Measurements from ENCODE around the gene KMT2D. TPM values are rescaled to one million over a fixed set of nuclear protein-coding genes. Genes with fewer than 3 reads are reported as not detected.

The KMT2D gene
- total RNA-seq, 2 donors from 2014 or later: 118 to 123 TPM

DNA sequence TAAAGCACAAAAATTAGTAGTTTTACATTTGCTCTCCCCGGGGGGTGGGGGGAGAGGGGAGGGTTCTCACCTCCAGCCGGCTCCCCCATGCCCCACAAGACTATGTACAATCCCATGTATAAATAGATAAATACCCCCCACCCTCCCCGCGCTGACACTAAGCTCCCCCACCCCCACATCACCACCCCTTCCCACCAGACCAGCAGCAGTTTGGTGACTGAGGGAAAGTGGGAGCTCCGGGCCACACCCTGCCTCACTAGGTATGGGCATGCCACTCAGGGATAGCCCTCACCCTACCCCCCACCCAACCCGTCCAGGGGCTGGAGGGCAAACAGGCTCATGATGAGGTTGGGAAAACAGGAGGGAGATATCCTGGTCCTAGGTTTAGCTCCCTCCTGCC is 40.2 kb downstream of the KMT2D start:
- H3K27ac ChIP-seq (ENCODE audit: low read depth, low read length): no peak overlapping the region
- H3K27ac Mint-ChIP-seq: no peak overlapping the region

DNA sequence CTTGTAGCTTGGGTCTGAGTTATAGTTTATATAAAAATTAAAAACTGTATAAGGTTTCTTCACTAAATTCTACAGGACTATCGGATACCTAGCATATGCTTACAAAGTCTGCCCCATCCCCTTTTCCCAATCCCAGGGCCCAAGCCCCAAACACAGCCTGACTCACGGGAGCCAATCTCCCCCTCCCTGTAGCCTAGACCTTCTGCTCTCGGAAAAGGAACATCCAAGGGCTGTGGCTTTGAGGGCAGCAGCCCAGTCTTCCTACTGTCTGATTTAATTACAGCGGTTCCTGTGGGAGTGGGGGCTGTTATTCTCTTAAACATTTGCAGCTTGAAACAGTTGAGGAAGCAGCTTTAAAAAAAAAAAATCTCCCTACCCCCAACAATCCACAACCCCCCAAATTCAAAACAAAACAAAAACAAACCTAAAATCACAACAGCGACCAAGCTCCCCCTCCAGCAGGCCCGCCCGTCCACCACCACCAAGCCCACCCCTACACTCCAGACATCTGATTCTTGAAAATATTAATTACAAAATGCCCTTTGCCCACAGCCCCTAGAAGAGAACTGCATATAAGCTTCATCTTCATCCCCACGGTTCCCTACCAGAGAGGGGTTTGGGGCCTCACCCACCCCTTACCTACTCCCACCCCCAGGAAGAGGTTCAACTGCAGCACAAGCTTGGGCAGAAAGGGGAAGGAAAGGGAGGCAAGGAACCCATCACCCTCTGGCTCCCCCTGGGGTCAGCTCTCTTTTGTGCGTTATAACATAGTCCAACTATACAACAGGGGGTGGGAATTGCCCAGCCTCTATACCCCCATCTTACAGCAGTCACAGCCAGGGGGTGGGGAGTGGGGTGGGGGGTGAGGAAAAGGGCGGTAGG is 40.9 kb downstream of the KMT2D start:
- peak overlapping the region; percentile 86 for H3K4me3 Mint-ChIP-seq
- H3K4me1 Mint-ChIP-seq: peaks cover 15% of the 10 kb centered on the region
- 82 to 100% methylated on average over 3 to 7 of the region's 10 CpGs for WGBS, 2 experiments (ENCODE audit: insufficient coverage in 1 of 2, insufficient read length in 1 of 2)
- Histone ChIP-seq H3K4me1 (ENCODE audit: control insufficient read depth, insufficient read depth, low read length) (no peaks in the 10 kb centered on the region), H3K9me3 (ENCODE audit: control insufficient read depth, low read length) (no peaks in the 10 kb centered on the region), H3K27me3 (ENCODE audit: control insufficient read depth, insufficient read depth, low read length, poor library complexity, severe bottlenecking) (no peaks in the 10 kb centered on the region), H3K36me3 (ENCODE audit: control insufficient read depth, insufficient read depth, low read length) (peaks cover 31% of the 10 kb centered on the region), H3K4me3 (ENCODE audit: low read length) (peak overlapping the region; percentile 87), H3K27ac (ENCODE audit: low read depth, low read length) (peak overlapping the region; percentile 70), H3K9ac (ENCODE audit: extremely low read depth, low read length, poor library complexity, severe bottlenecking) (peak overlapping the region; percentile 95)
- H3K27ac Mint-ChIP-seq: peak overlapping the region; percentile 96
- TF ChIP-seq, protein P1, sequence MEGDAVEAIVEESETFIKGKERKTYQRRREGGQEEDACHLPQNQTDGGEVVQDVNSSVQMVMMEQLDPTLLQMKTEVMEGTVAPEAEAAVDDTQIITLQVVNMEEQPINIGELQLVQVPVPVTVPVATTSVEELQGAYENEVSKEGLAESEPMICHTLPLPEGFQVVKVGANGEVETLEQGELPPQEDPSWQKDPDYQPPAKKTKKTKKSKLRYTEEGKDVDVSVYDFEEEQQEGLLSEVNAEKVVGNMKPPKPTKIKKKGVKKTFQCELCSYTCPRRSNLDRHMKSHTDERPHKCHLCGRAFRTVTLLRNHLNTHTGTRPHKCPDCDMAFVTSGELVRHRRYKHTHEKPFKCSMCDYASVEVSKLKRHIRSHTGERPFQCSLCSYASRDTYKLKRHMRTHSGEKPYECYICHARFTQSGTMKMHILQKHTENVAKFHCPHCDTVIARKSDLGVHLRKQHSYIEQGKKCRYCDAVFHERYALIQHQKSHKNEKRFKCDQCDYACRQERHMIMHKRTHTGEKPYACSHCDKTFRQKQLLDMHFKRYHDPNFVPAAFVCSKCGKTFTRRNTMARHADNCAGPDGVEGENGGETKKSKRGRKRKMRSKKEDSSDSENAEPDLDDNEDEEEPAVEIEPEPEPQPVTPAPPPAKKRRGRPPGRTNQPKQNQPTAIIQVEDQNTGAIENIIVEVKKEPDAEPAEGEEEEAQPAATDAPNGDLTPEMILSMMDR (conservative IDR thresholded peaks at IDR 0.05): peak; percentile 63
- H3K36me3 Mint-ChIP-seq (ENCODE audit: low read depth): peaks cover 30% of the 10 kb centered on the region
- no peaks in the 10 kb centered on the region for H3K27me3 Mint-ChIP-seq (ENCODE audit: insufficient read depth)
- H3K9me3 Mint-ChIP-seq: no peaks in the 10 kb centered on the region
- peak; percentile 87 for DNase-seq

More for the DNA sequence above, 40.2 kb downstream of the KMT2D start:
- WGBS, 2 experiments (ENCODE audit: insufficient coverage in 1 of 2, insufficient read length in 1 of 2): 100% methylated on average over 1 of the region's 6 CpGs; no CpG with 5 or more reads in 1 of the 2 experiments
- Mint-ChIP-seq H3K4me1 (peaks cover 15% of the 10 kb centered on the region), H3K4me3 (no peak overlapping the region), H3K27me3 (ENCODE audit: insufficient read depth) (no peaks in the 10 kb centered on the region), H3K36me3 (ENCODE audit: low read depth) (peaks cover 36% of the 10 kb centered on the region), H3K9me3 (no peaks in the 10 kb centered on the region)
- TF ChIP-seq, protein P1 (conservative IDR thresholded peaks at IDR 0.05): no peak
- H3K27me3 ChIP-seq (ENCODE audit: control insufficient read depth, insufficient read depth, low read length, poor library complexity, severe bottlenecking): no peaks in the 10 kb centered on the region
- H3K4me3 ChIP-seq (ENCODE audit: low read length): no peak overlapping the region
- no peak overlapping the region for H3K9ac ChIP-seq (ENCODE audit: extremely low read depth, low read length, poor library complexity, severe bottlenecking)
- no peaks in the 10 kb centered on the region for H3K9me3 ChIP-seq (ENCODE audit: control insufficient read depth, low read length)
- no peak for DNase-seq
- H3K36me3 ChIP-seq (ENCODE audit: control insufficient read depth, insufficient read depth, low read length): peaks cover 38% of the 10 kb centered on the region
- no peaks in the 10 kb centered on the region for H3K4me1 ChIP-seq (ENCODE audit: control insufficient read depth, insufficient read depth, low read length)

DNA sequence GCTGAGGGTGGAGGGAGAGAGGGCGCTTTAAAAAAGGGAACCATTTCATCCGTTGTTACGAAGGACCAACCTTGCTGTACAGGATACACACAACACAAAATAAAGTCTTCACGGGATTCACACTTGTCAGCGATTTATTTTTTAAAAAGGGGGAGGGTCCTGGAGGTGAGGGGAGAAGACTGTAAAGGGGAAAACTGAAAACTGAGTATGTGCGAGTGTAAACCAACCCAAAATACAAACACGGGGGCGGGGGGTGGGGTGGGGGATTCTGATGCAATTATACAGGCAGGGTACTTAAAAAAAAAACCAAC is 41.5 kb downstream of the KMT2D start:
- peak overlapping the region; percentile 87 for H3K4me3 ChIP-seq (ENCODE audit: low read length)
- H3K27me3 Mint-ChIP-seq (ENCODE audit: insufficient read depth): no peaks in the 10 kb centered on the region
- H3K27ac Mint-ChIP-seq: peak overlapping the region; percentile 96
- no peaks in the 10 kb centered on the region for H3K9me3 ChIP-seq (ENCODE audit: control insufficient read depth, low read length)
- TF ChIP-seq, protein P1 (conservative IDR thresholded peaks at IDR 0.05): no peak
- no peaks in the 10 kb centered on the region for H3K27me3 ChIP-seq (ENCODE audit: control insufficient read depth, insufficient read depth, low read length, poor library complexity, severe bottlenecking)
- no peak for DNase-seq
- peaks cover 25% of the 10 kb centered on the region for H3K36me3 ChIP-seq (ENCODE audit: control insufficient read depth, insufficient read depth, low read length)
- H3K9ac ChIP-seq (ENCODE audit: extremely low read depth, low read length, poor library complexity, severe bottlenecking): peak overlapping the region; percentile 95
- WGBS, 2 experiments (ENCODE audit: insufficient coverage in 1 of 2, insufficient read length in 1 of 2): 50% methylated on average over 1 of the region's 8 CpGs; no CpG with 5 or more reads in 1 of the 2 experiments
- peak overlapping the region; percentile 86 for H3K4me3 Mint-ChIP-seq
- H3K27ac ChIP-seq (ENCODE audit: low read depth, low read length): peak overlapping the region; percentile 91
- H3K4me1 ChIP-seq (ENCODE audit: control insufficient read depth, insufficient read depth, low read length): no peaks in the 10 kb centered on the region
- no peaks in the 10 kb centered on the region for H3K9me3 Mint-ChIP-seq
- peaks cover 15% of the 10 kb centered on the region for H3K4me1 Mint-ChIP-seq
- peaks cover 26% of the 10 kb centered on the region for H3K36me3 Mint-ChIP-seq (ENCODE audit: low read depth)
